Measurements from ENCODE around the gene EARS2.
"Not testable (repeated sequence)": the region's sequence is repeated elsewhere in the genome, so short reads cannot be mapped to it uniquely, and the experiment has no call there.

EARS2 gene

DNA sequence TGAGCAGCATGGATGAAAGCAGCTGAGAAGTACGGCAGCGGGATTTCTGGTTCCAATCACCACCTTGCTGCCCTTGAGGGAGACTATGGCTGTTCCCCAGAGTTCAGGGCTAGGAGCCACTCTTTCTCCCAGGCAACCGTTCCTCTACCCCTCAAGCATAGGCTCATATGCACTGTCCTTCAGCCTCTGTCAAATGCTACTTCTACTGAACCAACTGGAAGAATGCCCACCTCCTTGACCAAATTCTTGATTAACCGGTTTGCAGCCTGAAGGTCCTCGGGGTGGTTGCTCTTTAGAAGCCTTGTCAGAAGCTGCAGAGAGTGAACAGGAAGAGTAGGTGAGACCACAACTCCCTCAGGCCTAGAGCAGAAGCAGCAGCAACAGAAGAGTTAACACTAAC, 70.7 kb downstream of the EARS2 start:
- no peak for DNase-seq (ENCODE audit: insufficient read length, low spot score)
- TF ChIP-seq, protein P1, sequence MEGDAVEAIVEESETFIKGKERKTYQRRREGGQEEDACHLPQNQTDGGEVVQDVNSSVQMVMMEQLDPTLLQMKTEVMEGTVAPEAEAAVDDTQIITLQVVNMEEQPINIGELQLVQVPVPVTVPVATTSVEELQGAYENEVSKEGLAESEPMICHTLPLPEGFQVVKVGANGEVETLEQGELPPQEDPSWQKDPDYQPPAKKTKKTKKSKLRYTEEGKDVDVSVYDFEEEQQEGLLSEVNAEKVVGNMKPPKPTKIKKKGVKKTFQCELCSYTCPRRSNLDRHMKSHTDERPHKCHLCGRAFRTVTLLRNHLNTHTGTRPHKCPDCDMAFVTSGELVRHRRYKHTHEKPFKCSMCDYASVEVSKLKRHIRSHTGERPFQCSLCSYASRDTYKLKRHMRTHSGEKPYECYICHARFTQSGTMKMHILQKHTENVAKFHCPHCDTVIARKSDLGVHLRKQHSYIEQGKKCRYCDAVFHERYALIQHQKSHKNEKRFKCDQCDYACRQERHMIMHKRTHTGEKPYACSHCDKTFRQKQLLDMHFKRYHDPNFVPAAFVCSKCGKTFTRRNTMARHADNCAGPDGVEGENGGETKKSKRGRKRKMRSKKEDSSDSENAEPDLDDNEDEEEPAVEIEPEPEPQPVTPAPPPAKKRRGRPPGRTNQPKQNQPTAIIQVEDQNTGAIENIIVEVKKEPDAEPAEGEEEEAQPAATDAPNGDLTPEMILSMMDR (IDR thresholded peaks at IDR 0.05; ENCODE audit: insufficient read depth, missing control alignments) = no peak
- FAIRE-seq = no peak

DNA sequence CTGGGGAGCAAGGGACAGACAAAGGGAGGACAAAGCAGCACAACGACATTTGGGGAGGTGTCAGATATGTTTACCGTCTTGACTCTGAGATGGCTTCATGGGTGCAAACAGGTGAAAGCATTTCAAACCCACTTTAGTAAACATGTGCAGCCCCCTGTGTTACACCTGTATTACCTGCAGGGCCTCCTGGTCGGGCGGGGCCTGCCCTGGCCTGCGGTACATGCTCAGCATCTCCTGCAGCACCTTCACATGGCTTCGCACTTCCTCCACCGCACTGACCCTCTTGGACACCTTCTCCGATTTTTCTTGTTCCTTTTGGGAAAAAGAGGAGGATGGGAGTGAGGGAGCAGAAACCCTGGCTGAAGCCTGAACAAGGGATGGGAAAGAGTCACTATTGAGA, 71.3 kb downstream of the EARS2 start:
- no peak for FAIRE-seq
- no peak for DNase-seq (ENCODE audit: insufficient read length, low spot score)
- TF ChIP-seq, protein P1 (IDR thresholded peaks at IDR 0.05; ENCODE audit: insufficient read depth, missing control alignments) = no peak

DNA sequence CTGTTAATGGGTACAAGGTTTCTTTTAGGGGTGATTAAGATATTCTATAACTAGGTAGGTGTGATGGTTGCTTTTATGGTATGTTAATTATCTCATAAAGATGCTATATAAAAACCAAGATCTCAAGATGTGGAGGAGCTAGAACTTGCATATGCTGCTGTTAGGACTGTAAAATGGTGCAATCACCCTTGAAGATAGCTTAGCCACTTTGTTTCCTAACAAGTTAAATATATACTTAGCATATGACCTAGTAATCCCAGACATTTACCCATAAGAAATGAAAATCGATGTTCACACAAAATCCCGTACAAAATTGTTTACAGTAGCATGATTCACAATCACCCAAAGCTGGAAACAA, 71.9 kb downstream of the EARS2 start:
- FAIRE-seq = no peak
- DNase-seq (ENCODE audit: insufficient read length, low spot score) = no peak
- TF ChIP-seq, protein P1 (IDR thresholded peaks at IDR 0.05; ENCODE audit: insufficient read depth, missing control alignments) = no peak

DNA sequence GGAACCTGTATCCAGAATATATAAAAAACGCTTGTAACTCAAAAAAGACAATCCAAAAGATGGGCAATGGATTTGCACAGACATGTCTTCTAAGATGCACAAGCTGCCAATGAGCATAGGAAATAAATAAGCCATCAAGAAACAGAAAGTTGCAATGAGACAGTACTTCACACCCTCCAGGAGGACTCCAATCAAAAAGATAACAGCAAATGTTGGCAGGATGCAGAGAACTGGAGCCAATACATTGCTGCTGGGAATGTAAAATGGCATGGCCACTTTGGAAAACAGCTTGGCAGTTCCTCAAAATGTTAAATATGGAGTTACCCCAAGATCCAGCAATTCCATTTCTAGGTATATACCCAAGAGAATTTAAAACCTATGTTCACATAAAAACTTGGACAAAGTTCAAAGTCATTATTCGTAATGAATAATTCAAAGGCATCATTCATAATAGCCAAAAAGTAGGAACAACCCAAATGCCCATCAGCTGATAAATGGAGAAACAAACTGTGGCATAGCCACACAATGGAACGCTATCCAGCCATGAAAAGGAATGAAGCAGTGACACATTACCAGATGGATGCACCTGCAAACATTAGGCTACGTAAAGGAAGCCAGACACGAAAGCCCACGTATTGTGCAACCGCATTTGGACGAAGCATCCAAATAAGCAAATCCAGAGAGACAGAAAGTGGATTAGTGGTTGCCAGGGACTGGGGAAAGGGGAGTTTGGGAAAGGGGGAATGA, 72.5 kb downstream of the EARS2 start:
- FAIRE-seq (no peak), DNase-seq (ENCODE audit: insufficient read length, low spot score) (no peak)
- TF ChIP-seq, protein P1 (IDR thresholded peaks at IDR 0.05; ENCODE audit: insufficient read depth, missing control alignments) = no peak

DNA sequence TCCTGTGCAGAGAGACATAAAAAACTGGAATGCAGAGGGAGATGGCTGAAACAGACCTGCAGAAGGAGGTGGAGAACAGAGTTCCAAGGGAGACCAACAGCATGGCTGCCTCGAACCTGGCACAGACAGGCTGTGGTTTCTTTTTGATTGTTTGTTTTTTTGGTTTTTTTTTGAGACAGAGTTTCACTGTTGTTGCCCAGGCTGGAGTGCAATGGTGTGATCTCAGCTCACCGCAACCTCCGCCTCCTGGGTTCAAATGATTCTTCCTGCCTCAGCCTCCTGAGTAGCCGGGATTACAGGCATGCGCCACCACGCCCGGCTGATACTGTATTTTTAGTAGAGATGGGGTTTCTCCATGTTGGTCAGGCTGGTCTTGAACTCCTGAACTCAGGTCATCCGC, 73.7 kb downstream of the EARS2 start:
- DNase-seq (ENCODE audit: insufficient read length, low spot score); FAIRE-seq: not testable (repeated sequence)

DNA sequence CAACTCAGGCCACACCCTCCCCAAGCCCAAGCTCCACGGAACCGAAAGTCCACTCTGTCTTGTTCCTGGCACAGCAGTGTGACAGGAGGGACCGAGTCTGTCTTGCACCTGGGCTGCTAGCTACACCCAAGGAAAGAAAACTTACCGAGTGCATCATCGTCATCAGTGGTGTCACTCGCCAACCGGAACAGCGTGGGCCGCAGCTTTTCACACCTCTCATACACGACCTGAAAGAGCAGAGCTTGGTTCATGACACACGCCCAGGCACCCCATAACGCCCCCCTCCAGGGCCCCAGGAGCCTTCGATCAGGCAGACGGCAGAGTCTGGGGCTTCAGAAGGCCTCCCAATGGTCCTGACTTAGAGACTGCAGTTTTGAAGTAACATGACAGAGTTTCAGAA, 74.4 kb downstream of the EARS2 start:
- DNase-seq (ENCODE audit: insufficient read length, low spot score) (no peak), FAIRE-seq (no peak)
- TF ChIP-seq, protein P1 (IDR thresholded peaks at IDR 0.05; ENCODE audit: insufficient read depth, missing control alignments) = no peak

DNA sequence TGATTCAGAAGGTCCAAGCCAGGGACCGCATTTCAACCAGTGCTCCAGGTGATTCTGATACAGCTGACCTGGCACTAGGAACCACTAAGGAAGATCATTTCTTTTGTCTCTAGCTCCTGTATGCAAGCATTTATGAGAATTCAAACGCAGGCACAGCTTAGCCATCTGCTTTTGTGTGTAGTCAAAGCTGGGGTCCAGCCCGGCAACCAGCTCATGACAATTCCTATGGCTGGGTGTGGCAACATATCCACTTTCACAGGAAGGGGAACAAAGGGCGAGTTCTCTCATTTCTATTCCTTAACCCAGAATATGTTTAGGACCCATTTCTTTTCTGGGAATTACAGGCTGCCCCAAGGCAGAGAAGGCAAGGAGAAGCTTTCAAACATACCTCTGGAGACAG, 76.9 kb downstream of the EARS2 start:
- FAIRE-seq (no peak), DNase-seq (ENCODE audit: insufficient read length, low spot score) (no peak)
- TF ChIP-seq, protein P1 (IDR thresholded peaks at IDR 0.05; ENCODE audit: insufficient read depth, missing control alignments) = no peak

DNA sequence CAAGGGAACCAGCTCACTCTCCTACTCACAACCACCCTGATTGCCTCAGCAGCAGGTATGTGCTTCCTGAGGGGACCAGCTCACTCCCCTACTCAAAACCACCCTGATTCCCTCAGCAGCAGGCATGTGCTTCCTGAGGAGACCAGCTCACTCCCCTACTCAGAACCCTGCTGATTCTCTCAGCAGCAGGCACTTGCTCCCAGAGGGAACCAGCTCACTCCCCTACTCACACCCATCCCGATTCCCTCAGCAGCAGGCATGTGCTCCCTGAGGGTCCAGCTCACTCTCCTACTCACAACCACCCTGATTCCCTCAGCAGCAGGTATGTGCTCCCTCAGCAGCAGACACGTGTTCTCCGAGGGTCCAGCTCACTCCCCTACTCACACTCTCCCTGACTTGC, 78.0 kb downstream of the EARS2 start:
- DNase-seq (ENCODE audit: insufficient read length, low spot score) (no peak), FAIRE-seq (no peak)
- TF ChIP-seq, protein P1 (IDR thresholded peaks at IDR 0.05; ENCODE audit: insufficient read depth, missing control alignments) = no peak

Data from D721Med (cell line).